Daoy (cell line): ENCODE results near the gene CXCR6. TPM values are rescaled to one million over a fixed set of nuclear protein-coding genes. Genes with fewer than 3 reads are reported as not detected.

Source experiments
- DNase-seq: peaks from one replicate; pipeline ENCODE4 v3.0.0-alpha.2; 2015; ENCODE audit warnings: low read depth
- total RNA-seq: library from RNA; depleted of rRNA; stranded (reverse); fragments of >200 nt; shearing (Covaris generic); gene quantifications from 2 replicates; pipeline ENCODE4 v1.2.3, GENCODE V29; 2014; rRNA removed

The CXCR6 gene
- total RNA-seq = not detected in 2 replicates

DNA sequence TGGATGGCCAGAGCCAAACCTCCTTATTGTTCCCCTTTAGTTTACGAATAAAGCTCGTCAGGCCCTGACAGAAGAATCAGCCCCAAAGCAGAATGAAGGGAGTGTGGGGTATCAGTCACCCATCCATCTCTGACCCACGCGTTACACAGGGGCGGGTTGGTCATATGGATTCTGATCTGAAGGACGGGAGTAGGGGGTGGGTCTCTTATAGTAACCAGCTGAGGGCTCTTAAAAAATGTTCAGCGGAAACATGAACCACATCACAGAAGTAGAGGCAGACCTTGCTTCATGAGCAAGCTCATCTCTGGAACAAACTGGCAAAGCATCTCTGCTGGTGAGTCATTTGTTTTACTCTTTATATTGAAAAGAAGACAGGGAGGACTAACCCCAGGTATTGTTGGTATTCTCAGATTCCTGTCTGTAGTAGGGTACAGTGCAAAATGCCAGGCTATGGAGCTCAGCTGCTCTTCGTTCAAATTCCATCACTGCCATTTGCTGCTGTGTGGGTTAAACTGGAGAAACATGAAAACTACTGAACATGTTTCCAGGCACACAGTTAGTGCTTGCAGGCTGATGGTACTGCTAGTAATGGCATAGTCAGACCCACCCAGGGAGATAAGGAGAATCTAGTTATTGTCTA lies at the start of gene CXCR6:
CXCR6 (plus strand) TSS at position 258 of the 640 bp plus-strand sequence. CDS start 3,018 bp downstream, outside the sequence.
- DNase-seq = no peak

DNA sequence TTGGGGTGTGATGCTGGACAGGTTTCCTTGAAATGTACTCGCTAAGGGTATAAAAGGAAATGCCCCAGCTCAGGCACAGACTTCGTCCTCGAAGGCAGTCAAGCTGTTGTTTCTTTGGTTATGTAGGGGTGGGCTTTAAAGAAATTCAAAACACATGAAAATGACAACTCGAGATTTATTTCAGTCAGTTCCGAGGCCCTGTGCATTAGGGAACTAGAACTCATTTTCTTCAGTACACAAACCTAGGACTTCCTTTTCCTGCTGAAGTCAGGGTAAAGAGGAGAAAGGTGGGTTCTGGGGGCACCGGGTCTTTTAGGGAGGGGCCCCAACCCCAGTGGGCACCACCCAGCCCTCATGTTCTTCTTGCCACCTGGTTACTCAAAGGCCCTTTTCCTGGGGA lies 49.2 kb upstream of the CXCR6 start:
- DNase-seq = no peak

DNA sequence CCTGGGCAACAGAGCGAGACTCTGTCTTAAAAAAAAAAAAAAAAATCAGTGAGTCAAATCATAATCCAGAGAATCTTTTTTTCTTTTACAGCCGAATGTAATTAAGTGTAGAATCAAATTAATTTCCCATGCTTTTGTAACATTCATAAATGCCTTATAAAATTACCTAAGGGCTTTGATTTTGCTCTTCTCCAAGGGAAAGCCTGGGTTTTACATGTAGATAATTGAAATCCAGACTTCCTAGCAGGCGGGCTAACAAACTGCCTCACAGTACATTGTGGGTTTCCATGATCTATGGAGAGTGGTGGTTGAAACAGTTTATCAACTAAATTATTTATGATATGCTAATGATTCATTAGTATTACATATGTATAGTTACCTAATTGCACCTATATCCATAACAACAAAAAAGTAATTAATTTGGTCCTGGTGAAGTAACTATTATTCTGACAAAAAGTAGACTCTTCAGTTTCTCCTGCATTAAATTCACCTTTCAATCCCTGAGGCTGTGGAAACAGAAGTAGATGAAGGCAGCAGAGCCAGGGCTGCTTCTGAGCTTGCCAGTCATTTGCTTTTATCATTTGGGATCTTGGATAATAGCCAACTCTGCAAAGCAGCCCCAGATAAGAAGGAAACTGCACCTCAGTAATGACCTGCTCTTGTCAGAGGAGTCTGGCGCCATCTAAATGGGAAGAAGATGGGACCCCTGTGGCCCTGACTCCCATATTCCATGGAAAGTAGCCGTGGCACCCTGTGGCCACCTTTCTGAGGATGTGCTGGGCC lies 47.4 kb upstream of the CXCR6 start:
- no peak for DNase-seq

DNA sequence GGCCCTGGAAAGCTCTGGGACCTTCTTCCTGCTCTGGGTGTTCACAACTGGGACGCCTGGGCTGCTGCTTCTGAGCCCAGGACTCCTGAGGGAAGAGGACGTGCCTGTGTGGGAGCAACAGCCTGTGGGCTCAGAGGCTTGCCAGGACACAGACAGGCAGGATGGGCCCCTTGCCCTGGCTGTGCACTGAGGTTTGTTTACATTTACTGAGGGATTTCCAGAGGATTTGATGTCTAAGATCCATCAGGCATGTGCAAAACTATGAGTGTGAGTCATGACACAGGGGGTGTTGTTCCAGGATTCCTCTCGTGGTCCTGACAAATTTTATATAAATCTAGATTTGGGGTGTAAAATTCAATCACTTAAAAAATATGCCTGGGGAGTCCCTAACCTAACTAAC lies 46.3 kb upstream of the CXCR6 start:
- DNase-seq = peak; percentile 41

DNA sequence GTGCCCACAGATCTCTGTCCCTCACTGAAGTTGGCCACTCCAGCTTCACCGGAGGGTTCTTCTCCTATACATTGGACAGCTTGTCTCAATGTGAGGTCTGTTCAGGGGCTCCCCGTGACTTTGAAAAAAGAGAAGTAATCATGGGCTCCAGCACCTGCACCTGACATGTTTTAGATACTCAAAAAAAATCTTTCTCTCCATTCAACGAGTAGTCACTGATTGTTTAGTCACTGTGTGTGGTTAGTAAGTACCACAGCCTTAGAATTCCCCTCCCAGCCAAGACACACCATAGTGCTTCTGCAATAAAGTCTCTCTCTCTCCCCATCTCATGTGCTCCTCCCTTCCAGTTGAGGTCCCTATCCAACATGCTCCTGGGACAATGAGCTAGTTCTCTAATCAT lies 38.3 kb upstream of the CXCR6 start:
- DNase-seq = no peak

DNA sequence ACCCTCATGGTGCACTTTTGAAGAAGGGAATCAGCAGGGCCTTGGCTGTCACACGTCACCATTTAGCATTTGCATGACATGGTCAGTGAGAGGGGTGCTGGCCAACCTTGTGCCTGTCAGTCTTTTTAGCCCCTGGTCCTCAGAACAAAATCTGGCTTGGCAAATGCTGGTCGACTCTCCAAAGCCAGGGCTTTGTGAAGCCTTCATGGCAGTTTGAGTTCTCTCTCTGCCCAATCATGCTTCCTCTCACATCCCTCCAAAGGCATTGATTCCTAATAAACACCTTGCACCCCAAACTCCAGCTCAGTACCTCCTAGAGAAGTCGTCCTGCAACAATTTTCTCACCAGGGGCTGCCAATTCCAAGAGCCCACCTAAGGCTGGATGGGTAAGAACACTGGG lies 37.5 kb upstream of the CXCR6 start:
- DNase-seq = no peak

DNA sequence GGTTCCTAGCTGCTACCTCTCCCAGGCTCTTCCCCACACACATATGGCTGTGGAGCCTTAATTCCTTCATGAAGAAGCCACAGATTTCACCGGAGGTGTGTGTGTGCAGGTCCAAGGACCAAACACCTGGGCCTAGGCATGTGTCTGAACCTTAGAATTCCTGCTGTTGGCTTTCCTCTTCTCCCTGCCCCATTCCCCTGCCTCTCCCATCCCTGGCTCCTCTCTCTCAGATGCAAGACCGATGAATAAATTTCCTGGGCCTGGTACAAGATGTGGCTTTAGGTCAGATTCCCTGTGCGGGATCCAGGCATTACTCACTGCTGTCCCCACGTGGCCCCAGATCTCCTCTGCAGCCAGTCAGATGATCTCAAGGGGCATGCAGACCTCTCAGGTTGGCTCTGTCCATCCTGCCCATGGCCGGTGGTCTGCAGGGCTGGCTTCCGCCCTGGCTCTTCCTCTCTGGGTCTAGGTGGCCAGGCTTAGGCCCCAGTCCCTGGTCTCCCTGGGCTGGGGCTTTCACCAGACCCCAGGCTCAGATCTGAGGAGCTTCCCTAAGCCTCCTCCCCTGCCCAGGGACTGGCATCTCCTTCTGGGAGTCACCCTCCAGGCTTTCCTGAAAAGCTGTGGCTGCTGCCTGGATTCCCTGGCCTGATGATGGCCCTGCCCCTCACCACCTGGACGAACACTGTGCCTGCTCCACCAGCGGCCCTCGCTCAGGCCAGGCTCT lies 36.4 kb upstream of the CXCR6 start:
- peak; percentile 39 for DNase-seq

DNA sequence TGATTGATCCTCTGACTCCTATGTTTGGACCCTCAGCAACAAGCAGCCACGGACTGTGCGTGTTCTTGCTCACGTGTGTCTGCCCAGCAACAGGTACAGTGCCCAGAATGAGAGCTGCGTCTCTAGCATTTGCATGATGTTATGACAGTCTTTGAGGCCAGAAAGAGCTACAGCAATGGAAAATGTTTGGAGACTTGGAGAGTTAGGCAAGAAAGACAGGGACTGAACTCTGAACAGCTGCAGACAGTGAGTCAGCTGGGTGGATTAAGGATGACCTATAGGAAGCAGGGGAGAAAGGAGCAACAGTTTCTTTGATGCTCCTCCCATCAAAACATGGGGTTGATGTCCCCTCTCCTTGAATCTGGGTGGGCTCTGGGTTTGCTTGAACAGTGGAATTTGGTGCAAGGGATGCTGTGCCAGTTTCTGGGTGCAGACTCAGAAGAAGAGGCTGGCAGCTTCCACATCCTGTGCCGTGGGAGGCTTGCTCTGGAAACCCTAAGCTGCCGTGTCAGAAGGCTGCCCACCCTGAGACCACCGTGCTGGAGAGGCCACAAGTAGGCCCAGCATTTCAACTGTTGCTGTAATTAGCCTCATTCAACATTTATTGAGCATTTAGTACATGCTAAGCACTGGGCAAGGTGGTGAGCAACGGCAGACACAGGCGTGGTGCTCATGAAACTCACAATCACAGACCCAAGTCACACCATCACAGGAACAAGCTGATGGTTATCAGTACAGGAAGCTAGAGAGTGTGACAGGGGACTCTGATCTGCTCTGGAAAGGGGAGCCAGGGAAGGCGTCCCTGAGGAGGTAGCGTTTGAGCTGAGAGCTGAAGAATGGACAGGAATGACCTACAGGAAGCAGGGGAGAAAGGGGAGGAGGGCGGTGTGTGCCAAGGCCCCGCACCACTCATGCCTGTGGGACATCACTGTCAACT lies 35.2 kb upstream of the CXCR6 start:
- DNase-seq = no peak

DNA sequence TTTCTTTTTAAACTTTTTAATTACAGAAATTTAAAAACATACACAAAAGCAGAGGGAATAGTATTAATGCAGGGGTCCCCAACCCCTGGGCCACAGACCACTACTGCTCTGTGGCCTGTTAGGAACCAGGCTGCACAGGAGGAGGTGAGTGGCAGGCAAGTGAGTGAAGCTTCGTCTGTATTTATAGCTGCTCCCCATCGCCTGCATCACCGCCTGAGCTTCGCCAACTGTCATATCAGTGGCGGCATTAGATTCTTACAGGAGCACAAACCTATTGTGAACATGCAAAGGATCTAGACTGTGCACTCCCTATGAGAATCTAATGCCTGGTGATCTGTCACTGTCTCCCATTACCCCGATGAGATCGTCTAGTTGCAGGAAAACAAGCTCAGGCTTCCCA lies 34.5 kb upstream of the CXCR6 start:
- no peak for DNase-seq

DNA sequence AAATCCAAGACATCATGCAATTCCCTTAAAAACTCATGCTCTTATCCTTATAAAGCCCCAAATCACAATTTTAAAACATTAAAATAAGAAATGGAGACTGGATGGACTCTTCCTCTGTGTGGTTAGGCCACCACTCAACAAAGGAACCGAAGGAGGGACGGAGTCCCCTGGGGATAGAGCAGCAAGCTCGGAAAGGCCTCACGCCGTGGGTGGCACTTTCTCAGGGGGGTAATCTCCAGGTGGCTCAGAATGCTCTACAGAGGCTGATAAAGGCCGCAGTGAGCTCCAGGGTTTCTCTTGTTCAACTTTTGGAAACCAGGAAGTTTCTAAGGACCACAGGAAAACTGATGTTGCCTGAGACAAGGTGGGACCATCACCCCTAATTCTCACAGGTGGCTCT lies 33.7 kb upstream of the CXCR6 start:
- DNase-seq = no peak

DNA sequence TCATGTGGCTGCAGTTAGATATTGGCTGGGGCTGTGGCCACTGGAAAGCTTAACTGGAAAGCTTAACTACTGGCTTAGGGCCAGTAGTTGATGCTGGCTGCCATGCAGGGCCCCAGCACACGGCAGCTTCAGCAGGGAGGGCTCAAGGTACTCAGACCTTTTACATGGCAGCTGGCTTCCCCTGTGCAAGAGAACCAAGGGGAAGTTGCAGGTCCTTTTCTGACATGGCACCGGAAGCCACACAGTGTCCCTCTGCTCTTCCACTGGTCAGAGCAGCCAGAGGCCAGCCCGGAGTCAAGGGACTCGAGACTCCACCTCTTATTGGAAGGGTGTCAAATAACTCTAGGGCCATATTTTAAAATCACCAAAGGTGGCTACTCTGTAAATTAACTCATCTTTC lies 32.4 kb upstream of the CXCR6 start:
- no peak for DNase-seq

DNA sequence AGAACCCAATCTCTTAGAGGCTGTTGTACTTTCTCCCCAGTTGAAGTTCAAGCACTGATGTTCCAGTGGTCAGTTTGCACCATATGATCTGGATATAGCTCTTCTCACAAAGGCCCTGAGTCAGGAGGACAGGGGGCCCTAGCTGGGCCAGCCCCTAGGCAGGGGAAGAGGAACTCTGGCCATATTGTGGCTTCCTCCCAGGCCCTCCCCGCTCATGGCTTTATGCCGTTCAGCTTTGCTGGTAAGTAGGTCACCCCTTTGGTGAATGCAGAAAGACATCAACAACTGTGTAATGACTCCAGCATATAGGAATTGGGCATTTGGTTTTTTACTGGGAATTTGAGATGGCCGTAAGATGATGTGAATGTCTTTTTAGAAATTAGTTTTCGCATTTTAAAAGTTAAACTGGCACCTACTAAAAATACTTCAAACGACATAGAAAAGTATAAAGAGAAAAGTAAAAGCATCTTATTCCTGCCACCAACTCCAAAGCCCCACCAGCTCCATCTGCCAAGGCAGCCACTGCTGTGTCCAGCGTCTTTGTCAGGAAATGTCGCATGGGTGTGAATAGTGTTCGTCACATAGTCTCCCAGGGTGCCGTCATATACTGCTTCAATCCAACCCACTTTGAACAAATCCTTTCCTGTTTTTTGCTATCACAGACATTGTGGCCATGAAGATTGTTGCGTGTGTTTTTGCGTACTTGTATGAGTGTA lies 31.6 kb upstream of the CXCR6 start:
- DNase-seq = no peak

DNA sequence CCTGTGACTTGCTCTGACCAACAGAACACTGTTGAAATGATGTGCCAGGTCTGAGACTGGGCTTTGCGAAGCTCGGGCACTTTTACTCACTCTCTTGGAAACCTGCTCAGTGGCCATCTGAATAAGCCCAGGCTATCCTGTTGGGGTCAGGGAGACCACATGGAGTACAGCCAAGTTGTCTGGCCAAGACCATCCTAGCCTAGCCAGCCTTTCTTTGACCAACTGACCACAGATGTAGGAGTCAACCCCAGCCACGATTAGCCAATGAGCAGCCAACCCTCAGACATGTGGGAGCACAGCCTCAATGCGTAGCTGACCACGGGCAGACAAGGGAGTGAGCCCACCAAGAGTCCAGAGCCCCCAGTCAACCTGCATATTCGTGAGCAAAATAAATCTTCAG lies 30.8 kb upstream of the CXCR6 start:
- DNase-seq = no peak

DNA sequence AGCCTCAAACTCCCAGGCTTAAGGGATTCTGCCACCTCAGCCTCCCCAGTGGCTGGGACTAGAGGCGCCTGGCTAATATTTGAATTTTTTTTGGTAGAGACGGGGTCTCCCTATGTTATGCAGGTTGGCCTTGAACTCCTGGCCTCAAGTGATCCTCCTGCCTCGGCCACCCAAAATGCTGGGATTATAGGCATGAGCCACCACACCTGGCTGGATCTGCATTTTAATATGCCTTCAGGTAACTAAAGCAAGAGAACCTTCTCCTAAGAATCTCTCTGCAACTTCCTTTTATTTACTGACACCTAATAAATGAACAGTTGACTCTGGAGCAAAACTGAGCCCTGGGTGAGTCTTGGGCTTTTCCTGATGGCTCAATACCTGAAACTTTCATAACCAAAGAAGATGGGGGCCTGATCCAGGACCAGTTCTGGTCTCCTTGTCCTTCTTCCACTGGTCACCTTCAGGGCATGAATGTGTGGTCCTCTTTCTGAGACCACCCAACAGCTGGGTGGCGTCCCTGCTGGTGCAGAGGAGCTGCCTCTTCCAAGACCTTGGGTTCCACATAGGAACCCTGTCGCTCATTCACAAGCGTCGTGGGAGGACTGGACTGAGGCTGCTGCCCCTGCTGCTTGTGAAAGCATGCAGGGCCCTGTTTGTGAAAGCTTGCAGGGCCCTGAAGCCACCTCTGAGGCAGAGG lies 28.8 kb upstream of the CXCR6 start:
- no peak for DNase-seq

DNA sequence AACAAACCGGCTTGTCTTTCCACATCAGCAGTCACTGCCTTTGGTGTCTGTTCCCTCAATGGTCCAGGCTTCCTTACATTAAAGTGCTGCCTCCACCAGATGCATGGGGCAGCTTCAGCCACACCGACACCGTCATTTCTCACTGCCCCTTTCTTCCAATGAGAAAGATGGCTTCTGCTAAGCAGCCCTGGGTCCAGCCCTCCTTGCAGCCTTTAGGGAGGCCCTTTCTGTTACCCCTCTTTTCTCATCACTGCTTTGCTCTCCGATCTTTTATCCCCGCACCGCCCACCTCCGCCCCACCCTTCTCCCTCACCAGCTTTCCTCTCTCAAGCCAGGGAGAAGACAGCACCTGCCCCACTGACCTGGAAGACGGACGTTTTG lies 28.2 kb upstream of the CXCR6 start:
- no peak for DNase-seq

DNA sequence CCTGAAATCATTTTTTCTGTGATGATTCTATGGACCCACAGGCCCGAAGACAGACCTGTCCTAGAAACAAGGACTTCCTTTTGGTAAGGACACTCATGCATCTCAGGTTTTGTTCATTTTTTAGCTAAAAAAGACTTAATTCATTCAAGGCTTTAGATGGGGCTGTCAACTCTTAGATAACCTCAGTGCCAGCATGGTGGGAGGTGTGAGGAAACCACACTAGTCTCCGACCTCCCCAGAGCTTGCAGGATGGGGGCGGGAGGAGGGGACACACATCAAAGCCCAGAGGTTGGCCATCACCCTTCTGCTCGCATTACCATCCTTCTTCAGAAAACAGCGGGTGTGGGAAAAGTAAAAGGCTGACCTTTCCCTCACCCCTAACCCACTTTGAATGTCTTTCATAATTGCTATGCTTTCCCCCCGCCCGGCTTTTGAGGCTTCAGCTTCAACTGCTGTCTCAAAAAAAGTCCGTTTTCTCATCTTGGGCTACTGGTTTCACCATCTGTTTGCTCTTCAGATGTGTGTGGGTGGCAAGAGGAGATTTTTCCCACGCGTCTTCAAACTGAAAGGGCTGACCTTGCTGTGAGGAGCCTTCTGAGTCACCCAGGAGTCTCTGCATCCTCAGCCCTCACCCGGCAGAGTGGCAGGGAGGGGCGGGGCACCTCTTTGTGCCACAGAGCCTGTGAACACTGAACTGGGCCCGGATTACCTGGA lies 27.6 kb upstream of the CXCR6 start:
- peak; percentile 81 for DNase-seq

DNA sequence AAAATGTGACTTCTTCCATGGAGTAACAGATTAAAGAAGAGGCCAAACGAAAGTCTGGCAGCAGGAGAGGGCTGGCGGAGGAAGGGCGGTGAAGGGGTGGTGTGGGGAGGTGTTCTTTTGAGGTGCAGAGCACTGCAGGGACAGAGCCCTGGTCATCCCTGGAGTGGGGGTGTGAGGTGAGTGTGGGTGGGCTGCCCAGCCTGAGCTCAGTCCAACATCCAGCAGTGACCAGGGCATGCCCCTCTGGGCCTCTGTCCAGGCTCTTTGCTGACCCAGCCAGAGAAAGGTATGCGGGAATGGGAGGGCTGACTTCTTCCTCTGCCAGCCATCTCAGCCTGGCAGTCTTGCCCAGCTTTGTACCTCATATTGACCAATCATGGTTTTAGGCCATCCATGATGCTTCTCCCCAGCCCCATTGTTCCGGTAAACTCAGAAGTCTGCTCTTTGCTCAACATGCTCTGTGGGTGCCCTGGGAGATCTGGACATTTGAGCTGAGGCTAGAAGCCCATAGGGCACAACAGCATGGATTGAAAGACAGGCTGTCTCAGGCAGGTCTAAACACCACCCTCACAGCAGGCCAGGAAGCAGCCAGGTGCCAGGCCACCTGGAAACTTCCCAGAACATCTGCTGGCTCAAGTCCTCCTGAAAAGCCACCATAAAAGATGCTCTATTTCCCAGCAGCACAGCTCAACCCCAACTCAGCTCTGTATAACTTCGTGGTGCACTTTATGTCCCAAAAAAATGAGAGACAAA lies 25.9 kb upstream of the CXCR6 start:
- no peak for DNase-seq

DNA sequence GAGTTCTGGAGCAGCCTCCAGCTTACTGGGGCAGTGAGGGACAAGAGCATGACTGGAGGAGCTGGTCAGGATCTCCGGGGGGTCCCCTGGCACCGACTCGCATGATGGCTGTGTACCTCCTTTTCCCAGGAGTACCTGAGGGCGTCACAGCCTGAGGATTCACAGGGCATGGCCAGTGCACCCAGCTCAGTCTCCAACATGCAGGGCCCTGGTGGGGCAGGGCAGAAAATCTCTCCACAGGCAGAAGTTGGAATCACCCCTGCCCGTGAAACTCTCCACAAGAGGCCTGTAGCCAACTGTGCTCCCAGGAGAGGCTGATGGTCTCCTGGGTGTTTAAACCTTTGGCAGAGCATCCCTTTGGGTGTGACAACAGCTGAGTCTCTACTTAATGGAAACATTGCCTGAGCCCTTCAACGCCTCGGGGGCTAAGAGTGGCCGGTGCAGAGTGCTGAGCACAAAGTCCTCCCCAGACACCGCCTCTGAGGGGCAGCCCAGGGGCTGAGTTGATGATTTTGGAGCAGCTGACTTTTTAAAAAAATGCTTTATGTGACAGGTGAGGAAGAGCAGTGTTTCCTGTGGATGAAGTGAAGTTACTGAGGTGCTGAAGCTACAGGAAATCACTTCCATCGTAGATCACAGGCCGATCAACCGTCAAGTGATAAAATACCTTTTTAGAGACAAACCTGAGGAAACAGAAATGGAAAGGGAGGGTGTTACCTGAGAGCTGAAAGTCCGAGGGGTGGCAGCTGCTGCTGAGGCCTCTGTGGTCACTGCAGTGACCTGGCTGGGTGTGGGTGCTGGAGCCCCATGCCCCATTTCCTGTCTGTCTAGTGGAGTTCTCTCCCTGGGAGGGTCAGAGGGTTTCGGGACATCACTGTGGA lies 21.9 kb upstream of the CXCR6 start:
- DNase-seq = no peak
